HG02938 (cell line): Measurements from ENCODE around the gene SULT2A1.
"Not testable (repeated sequence)": the region's sequence is repeated elsewhere in the genome, so short reads cannot be mapped to it uniquely, and the experiment has no call there.

ENCODE experiments used
- ATAC-seq: cut with Tn5 transposase; IDR thresholded peaks from one replicate; pipeline ENCODE4 v1.9.1; 2021; ENCODE audit warnings: mild to moderate bottlenecking, moderate library complexity; ENCODE audit not compliant: unreplicated experiment

Gene SULT2A1

DNA sequence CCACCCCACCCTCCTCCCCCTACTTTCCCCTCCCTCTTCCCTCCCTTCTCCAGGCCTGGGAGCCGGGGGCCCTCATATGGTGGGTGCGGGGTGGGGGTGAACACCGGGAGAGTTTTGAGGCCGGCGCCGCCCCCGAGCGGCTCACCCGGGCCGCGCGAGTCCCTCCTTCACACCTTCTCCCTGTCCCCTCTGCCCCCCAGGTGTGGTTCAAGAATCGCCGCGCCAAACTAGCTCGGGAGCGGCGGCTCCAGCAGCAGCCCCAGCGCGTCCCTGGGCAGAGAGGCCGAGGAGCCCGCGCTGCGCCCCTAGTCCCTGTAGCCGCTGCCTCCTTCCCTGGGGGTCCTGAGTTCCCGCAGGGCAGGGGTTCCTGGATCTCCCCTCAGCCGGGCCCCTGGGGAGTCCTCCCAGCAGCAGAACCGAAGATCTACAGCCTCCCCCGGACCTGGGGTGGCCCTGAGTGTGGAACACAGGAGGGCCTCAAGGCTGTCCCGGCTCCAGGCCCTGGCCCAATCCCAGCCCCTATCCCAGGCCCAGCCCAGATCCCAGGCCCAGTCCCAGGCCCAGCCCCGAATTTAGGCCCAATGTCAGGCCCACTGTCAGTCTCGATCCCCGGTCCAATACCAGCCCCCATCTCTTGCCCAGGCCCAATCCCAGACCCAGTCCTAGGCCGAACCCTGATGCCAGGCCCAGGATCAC, 25.4 kb downstream of the SULT2A1 start:
- no peak for ATAC-seq

DNA sequence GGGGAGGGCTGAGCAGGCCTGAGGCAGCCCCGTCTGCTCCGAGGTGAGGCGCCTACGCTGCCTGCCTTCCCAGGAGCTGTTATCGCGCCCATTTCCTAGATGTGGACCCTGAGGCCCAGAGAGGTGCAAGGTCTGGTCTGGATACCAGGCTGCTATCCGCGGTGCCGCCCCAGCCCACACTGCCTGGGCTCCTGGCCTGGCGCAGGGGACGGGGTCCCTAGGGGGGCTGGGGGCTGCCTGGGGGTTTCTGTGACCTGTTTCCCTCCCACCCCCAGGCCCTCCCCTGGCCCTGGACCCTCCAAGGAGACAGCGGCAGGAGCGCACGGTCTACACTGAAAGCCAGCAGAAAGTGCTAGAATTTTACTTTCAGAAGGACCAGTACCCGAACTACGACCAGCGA, 26.3 kb downstream of the SULT2A1 start:
- ATAC-seq = not testable (repeated sequence)

DNA sequence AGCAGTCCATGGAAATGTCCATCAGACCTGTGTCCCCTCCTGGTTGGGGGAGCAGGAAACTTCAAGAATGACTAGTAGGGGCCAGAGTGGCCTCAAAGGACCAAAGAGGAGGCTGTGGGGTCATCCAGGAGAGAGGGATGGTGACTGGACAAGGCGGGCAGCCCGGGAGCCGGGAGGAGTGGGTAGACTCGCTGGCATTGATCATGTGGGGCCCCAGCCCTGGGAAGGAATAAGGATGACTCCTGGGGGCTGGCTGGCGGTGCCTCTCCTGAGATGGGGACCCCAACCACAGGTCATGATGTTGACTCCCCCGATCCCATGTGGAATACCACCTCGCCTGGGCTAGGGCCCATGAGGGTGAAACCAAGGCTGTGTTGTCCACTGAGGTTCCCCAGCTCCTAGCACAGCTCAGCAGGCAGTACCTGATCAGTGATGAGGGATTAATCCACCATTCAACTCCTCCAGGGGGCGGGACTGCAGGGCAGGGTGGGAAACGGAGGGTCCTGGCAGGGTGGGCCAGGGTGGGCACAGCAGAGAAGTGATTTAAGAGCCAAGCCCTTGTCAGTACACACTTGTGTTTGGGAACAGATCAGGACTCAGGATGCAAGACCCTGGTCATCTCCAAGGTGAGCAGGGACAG, 27.3 kb downstream of the SULT2A1 start, which contains the start of gene TPRX2:
Gene TPRX2, plus strand, starts transcription at position 590 of the 640 bp plus-strand sequence. Its CDS starts 12 bp downstream, at position 602.
- ATAC-seq = not testable (repeated sequence)

DNA sequence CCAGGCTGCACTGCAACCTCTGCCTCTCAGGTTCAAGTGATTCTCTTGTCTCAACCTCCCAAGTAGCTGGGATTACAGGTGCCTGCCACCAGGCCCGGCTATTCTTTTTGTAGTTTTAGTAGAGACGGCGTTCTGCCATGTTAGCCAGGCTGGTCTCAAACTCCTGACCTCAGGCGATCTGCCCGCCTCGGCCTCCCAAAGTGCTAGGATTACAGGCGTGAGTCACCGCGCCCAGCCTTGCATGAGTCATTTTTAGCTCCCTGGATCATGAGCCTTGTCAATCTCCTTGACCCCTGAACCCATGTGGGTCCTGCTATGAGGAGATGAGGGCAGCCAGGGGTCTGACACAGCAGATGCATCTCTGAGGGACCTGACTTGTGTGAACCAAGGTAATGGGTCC, 27.9 kb downstream of the SULT2A1 start:
- ATAC-seq = not testable (repeated sequence)

DNA sequence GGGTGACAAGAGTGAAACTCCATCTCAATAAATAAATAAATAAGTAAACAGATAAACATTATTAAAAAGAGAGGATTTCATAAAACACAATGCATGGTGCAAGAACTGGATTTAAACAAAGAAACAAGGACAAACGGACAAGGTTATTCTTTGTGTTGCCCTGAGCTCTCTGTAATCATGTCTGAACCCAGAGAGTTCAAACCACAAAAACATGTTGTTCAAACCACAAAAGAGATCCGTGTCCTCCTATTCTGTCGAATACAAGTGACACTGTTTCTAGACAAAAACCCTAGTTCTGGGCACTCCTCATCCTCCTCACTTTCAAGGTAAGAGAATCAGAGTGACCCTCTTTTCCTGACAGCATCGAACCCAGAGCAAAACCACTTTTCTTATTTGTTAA, 31.7 kb downstream of the SULT2A1 start:
- ATAC-seq = no peak

DNA sequence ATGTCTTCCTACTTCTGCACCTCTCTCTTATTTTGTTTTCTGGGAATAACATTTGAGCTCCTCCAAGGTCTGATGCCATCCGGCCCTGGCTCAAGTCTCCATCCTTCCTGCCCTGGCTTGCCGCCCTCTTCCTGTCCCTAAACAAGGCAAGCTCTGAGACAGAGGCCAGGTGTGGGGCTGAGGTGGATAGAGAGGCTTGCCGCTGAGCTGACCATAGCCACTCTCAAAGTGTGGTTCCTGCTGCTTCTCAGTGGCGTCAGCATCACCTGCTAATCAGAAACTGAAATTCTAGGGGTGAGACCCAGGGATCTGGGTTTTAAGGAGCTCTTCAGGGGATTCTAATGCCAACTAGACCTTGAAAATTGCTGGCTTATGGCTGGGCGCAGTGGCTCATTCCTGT, 33.1 kb downstream of the SULT2A1 start:
- no peak for ATAC-seq

DNA sequence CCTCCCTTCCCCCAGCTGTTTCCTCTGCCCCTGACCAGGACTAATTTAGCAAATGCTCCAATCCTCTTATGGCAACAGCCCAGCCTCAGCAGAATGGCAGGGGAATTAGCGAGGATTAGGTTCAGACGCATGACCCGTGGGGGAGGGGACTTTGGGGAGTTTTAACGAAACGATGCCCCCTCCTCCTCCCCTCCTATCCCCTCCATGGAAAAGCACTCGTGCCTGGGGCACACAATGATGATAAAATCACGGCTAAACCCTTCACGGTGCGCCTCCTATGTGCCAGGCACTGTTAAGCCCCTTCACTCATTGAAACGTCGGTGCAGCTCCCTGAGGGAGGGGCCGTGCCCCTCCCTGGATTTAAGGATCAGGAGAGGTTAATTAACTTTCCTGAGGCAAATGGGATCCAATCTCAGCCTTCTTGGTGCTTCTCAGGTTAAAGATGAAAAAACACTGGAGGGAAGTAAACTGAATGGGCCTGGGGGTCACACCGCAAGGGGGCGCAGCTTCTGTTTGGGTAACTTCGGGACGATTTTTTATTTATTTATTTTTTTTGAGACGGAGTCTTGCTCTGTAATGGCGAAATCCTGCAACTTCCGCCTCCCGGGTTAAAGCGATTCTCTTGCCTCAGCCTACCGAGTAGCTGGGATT, 37.2 kb downstream of the SULT2A1 start:
- ATAC-seq = no peak

DNA sequence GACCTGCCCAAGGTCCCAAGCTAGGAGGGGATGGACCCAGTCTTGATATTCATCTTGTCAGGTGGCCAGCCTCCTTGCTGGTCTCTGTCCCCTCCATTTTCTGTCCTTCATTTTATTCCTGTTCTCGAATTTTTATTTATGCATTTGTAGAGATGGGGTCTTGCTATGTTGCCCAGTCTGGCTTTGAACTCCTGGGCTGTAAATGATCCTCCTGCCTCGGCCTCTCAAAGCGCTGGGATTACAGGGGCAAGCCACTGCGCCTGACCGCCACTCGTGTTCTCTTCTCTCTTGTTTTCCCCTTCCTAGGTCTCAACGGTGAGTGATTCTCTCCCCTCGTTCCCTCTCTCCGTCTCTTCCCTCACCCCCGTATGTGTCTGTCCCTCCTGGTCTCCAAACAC, 37.7 kb downstream of the SULT2A1 start:
- no peak for ATAC-seq

DNA sequence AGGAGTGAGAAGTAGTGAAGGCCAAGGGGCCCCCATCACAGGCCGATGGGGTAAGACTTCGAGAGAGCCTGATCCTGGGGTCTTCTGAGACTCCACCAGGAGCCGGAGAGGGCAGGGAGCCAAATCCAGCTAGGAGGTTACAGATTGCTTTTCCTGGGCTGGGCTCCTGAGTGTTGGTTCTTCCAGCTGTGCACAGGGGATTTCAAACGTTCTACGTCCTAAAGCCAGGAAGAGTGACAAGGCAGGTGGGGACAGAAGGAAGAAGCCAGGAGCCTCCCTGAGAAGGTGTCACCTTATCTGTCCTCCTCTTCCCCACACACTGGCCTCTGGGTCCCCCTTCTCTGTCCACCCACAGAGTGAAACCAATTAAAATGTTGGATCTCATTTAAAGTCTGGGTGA, 43.2 kb downstream of the SULT2A1 start:
- ATAC-seq = no peak

DNA sequence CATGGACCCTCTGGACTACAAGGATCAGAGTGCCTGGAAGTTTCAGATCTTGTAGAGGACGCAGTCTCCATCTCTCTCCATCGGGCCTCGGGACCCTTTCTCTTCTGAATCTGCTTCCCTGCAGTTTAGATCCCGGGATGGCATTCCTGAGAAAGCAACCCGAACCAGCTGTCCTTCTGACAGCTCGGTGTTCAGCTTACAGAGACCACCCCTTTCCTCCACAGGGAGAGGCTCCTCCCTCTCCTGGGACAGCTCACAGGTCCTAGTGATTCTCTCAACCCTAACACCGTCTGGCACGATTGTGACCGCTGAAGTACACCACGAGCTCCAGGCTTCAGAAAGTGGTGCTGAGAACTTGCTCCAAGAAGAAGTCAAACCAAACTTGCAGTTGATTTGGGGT, 46.2 kb downstream of the SULT2A1 start:
- no peak for ATAC-seq

DNA sequence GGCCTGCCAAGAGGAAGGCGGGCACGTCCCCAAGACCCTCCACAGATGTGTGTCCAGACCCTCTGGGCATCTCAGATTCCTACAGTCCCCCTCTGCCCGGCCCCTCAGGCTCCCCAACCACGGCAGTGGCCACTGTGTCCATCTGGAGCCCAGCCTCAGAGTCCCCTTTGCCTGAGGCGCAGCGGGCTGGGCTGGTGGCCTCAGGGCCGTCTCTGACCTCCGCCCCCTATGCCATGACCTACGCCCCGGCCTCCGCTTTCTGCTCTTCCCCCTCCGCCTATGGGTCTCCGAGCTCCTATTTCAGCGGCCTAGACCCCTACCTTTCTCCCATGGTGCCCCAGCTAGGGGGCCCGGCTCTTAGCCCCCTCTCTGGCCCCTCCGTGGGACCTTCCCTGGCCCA, 46.7 kb downstream of the SULT2A1 start:
- ATAC-seq = no peak

DNA sequence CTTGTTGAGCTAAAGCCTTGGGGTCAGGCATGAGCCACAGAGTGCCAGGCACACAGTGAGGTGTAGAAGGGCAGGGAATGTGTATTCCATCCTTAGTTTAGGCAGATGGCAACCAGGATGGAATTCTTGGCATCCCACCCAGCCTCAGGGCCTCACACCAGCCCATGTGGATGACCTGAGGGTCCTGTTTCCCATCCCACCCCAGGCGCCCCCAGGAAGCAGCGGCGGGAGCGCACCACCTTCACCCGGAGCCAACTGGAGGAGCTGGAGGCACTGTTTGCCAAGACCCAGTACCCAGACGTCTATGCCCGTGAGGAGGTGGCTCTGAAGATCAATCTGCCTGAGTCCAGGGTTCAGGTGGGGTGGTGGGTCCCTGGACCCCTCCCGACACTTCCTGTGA, 50.1 kb downstream of the SULT2A1 start:
- no peak for ATAC-seq

DNA sequence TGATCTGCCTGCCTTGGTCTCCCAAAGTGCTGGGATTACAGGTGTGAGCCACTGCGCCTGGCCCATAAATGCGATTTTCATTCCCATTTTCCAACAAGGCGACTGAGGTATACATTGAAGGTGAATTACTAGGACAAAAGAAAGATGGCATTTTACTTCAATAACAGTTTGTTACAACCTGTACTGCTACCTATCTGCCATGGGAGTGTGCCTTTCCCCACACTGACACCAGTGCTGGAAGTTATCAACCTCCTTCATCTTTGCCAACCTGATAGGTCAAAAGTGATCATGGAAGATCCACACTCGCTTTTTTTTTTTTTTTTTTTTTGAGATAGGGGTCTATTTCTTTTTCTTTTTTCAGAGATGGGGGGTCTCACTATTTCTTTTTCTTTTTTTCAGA, 53.4 kb downstream of the SULT2A1 start:
- no peak for ATAC-seq

DNA sequence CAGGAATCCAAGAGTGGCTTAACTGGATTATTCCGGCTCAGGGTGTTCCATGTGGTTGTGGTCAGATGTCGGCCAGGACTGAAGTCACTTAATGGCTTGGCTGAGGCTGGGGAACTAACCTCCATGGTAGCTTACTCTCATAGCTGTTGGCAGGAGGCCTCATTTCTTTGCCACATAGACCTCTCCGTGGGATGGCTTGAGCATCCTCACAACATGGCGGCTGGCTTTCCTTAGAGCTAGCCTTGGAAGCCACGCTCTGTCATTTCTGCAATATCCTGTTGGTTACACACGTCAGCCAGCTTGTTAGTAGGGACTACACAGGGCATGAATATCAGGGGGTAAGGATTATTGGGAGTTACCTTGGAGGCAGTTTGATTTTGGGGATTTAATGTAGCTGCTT, 59.3 kb downstream of the SULT2A1 start:
- no peak for ATAC-seq

DNA sequence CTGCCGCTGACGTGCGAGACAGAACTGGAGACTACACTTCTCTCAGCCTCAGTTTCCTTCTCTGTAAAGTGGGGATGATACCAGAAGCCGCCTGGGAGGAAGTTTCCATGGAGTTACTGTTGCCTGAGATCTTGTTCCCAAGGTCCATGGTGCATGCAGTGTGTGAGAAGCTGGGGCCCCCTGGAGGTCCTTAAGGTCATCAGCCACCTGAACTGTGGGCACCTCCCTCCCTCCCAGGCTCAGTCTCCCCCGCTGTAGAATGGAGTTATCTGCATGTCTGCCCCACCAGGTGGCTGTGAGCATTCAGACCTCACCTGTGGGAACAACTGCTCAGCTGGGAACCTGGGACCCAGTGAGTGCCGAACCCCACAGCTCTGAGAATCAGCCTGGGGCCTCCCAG, 61.7 kb downstream of the SULT2A1 start:
- no peak for ATAC-seq

DNA sequence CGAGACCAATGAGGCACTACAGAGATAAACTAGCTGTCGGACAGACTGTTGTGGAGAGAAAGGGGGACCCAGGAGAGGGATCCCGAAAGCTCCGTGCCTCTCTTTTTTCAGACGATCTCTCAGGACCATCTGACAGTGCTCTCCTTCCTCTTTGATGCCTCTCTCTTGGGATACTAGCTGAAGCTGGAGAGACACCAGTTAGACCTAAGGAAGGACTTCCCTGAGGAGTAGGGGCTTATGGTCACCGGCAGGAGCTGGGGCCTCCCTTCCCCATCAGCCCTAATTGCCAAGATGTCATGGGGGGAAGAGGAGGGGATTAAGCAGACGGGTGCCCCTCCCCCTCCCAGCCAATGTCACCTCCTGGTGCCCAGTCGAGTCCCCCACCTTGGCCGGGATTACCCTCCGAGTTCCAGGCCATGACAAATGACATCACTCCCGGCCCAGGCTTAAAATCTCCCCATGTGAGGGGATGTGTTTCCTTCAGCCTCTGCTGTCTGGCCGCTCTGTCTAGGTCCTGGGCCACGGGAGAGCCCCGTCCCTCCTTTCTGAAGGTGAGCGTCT, 64.6 kb downstream of the SULT2A1 start, which contains the start of gene CRX:
Gene CRX, plus strand, starts transcription at position 478 of the 561 bp plus-strand sequence. CDS start 12,507 bp downstream, outside the sequence.
- ATAC-seq = no peak
